ENCODE results near the gene CSRP3.

Gene CSRP3

DNA sequence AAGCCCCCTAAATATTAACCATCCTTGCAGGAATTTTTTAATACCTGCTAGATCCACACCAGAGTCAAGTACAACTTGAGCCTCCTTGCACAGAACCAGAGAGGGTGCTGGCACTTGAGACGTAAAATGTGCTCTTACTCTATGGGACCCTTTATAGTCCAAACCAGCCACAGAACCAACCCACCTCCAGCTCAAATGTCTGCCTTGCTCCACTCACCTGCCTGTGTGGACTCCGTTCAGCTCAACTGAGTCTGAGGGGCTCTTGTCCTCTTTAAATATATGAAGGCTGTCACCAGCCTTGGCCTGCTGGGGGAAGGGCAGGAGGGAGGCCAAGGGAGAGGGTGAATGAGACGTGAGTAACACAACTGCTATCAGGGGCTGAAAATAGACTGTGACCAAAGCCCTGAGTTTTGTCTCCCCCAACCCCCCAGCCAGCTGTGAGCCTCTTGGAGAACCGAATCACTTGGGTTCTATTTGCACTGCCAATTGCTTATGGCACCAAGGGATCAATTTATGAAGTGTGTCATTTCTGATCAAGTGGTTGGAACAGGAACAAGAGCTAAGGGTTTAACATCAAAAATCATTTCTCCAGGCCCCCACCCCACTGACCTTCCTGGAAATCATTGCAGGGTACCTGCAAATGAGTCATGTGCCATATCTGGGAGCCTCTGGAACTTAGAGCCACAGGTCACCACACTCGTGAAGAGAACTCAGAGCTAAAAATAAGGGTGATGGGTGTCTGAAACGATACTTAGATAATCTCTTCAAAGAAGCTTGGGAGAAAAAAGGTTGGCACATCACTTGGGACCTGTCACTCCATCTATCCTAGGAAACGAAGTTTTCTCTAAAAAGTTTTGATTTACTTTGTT, at the start of gene CSRP3:
Gene CSRP3, minus strand, starts transcription at position 247 of the 869 bp plus-strand sequence. CDS start 9,535 bp downstream, outside the sequence.
- no peak for DNase-seq (ENCODE audit: low read depth, low spot score)

DNA sequence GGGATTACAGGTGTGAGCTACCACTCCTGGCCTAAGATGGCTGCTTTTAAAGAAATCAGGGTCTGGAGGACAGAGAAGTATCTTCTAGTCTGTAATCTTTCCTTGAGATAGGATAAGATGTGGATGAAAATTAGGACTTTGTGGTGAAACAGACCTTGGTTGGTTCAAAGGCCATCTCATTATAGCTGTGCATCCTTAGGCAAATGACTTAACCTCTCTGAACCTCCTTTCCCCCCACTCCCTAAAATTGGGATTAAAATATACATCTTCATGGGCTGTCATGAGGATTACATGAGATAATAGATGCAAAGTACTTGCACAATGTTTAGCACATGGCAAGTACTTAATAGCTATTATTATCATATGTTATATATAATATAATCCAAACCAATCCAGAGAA, 49.8 kb upstream of the CSRP3 start:
- no peak for DNase-seq (ENCODE audit: low read depth, low spot score)

GRCh38 chr11:19246816-19247215, 45.0 kb upstream of the CSRP3 start:
- no peak for DNase-seq (ENCODE audit: low read depth, low spot score)

- no peak for DNase-seq (ENCODE audit: low read depth, low spot score)
Observed at GRCh38 chr11:19245351-19245750, 43.6 kb upstream of the CSRP3 start.

GRCh38 chr11:19244621-19245020, 42.8 kb upstream of the CSRP3 start:
- no peak for DNase-seq (ENCODE audit: low read depth, low spot score)

DNA sequence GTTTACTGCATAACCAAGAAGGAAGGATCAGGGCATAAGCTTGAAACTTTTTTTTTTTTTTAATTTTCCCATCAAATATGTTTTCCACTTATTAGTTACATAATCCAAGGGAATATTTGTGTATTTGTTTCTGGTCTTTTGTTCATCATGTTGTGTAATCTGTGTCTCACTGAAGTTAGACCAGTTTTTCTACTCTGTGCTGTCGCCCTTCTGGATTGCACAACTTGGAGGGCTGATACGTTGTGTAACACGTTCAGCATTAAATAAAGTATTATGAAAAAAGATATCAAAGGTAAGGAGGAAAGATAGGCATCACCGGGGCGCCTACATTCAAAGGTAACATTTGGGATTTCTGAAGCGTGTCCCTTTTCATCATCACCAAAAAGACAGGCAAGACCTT, 42.3 kb upstream of the CSRP3 start:
- DNase-seq (ENCODE audit: low read depth, low spot score) = no peak

- DNase-seq (ENCODE audit: low read depth, low spot score) = no peak
Observed at GRCh38 chr11:19243613-19244012, 41.8 kb upstream of the CSRP3 start.

DNA sequence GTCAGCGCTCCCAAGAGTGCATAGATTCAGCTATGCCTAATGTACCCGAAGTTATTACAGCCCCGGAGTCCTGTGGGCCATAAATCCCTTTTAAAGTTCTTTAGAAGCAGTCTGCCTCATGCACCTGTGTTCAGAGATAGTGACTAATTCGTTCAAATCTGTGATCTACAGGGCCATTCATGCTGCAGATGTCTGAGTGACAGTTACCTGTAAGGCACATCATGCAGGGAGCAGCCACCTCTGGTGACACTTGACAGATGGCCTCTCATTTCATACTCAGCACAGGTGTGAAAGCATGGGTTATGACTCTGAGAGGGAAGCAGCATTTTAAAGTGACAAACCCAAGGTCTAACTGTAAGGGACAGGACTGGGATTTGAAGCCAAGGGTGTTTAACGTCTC, 41.4 kb upstream of the CSRP3 start:
- no peak for DNase-seq (ENCODE audit: low read depth, low spot score)

- peak; percentile 67 for DNase-seq (ENCODE audit: low read depth, low spot score)
Observed at GRCh38 chr11:19242179-19242932, 40.6 kb upstream of the CSRP3 start.

GRCh38 chr11:19241260-19242178, 39.7 kb upstream of the CSRP3 start:
- peak; percentile 55 for DNase-seq (ENCODE audit: low read depth, low spot score)

GRCh38 chr11:19240420-19241259, 38.9 kb upstream of the CSRP3 start, which contains the start of gene E2F8:
TSS of gene E2F8 (minus strand) at chr11:19240945. CDS start at chr11:19240121, 824 bp downstream.
- peak; percentile 98 for DNase-seq (ENCODE audit: low read depth, low spot score)

DNA sequence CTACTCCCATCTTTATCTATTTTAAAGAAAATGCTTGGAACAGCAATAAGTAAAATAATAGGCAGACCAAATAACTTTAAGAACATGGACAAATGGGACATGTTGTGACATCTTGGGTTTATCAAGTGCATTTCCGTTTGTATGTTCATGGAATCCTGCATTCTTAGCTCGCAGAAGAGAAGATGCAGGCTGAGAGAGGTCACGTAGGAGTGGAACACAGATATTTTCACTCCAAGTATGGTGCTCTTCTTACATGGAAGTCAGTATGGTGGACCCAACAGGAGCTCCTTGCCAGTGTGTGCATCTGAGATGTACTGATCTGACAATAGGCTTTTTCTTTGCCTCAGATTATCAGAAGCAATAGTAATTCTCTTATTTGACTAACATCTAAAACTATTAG, 37.3 kb upstream of the CSRP3 start:
- no peak for DNase-seq (ENCODE audit: low read depth, low spot score)

DNA sequence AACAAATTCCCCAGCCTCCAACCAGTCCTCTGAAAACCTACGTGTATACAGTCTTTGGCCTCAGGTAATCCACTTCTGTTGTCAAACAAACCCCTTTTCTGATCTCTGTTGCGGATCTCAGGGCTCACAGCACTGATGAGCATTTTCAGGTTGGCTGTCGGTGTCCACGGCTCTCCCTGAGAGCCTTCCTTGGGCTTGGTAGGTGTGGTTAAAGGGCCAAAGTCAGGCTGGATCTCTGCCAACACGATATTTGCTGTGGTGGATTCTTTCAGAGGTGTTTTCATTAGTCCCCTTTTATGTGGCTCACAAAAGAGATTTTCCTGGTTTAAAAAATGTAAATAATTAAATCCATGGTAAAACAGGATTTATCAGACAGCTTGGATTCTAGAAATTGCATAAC, 36.0 kb upstream of the CSRP3 start:
- peak; percentile 57 for DNase-seq (ENCODE audit: low read depth, low spot score)

DNA sequence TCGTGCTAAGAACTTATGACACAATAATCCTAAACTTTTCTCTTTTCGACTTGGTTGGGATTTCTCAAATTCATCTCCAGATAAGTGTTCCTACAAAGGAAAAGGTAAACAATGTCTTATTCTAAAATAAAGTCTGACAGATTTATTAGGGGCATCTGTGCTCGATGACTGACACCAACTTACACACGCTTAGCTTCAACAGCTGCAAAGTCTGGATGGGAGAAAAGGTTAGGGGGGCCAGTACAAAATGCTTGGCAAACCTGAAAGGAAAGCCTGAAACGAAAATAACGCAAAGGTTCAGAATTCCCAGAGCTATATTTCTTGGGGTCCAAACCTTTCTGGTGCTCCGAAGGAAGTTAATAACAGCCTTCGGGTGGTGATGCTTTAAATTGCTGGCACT, 35.6 kb upstream of the CSRP3 start:
- no peak for DNase-seq (ENCODE audit: low read depth, low spot score)

GRCh38 chr11:19234231-19234817, 32.5 kb upstream of the CSRP3 start:
- DNase-seq (ENCODE audit: low read depth, low spot score) = no peak

DNA sequence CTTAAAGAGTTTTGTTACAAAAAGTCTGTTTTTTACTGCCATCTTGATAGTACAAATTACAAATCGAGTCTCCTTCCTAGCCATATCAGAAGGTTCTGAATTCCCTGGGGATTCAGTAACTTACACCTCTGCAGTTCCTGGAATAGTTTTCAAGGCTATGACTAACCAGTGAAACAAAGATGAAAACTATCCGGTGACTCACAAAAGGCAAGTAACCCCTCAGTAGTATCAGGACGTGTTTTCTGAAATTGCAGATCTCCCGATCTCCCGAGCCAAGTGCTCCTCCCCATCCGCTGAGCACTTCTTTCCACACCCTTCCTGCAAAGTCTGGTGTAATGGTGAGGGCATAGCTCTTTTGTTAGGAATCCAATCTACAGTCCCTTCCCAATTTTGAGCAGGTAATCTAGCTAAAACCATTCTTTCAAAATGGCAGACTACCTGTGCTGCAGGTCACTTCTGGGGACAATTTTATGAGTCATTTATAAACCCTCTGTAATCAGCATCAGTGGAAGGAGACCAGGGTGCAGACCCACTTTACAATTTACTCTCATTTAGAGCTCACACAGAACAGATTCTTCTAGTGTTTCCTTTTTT, 31.2 kb upstream of the CSRP3 start:
- no peak for DNase-seq (ENCODE audit: low read depth, low spot score)

GRCh38 chr11:19229671-19230070, 27.9 kb upstream of the CSRP3 start:
- DNase-seq (ENCODE audit: low read depth, low spot score) = no peak

DNA sequence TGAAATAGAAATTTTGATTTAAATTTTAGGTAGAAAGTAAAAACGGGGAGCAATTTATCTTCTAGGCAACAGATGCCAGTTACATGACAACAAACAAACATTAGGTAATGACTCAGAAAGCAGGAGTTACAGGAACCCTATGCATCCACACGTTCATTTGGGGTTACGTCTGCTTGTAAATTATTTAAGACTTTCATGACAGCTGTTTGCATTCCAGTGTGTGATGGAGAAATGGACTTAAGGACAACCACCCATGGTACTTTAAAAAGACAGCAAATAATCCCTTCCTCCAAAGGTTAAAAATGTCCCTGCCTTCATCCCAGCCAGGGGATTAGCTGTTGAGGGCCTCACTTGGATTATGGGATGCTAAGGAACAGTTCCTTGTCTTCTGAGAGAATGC, 27.2 kb upstream of the CSRP3 start:
- no peak for DNase-seq (ENCODE audit: low read depth, low spot score)

DNA sequence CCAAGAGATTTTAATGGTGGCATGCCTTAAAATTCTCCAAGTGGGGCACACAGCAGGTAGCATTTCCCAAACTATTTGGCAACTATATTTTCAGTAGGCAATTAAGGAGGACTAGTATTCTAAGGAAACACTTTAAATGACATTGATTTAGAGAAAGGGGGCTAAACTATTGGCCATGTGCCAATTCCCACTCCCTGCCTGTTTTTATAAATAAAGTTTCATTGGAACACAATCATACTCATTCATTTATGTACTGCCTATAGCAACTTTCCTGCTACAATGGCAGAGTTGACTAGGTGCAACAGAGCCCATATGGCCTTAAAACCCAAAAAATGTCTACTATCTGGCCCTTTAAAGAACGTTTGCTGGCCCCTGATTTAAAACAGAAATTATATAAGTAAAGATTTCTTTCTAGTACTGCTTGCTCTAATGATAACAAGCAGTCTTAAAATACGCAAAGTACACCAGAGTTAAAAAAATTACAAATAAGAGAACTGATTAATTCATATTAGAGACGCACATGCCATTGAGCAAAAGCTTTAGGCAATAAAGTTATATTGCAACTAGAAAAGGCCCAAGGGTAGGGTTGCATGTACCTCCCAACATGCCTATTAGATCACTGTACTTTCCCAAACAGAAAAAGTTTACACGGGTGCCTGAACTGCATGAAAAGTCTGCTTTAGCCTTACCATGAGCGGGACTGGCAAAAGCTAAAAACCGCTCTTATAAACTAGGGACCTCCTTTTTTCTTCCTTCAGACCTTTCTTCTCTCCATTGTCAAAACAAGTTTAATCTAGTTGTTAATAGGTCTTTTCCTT, 24.8 kb upstream of the CSRP3 start:
- DNase-seq (ENCODE audit: low read depth, low spot score) = no peak

Data from ELF-1 (cell line).